Stomach smooth muscle (tissue), 2 donors: ENCODE results near the gene ZNF222.

Source experiments
- H3K27ac ChIP-seq: one replicate; pipeline ENCODE4 v1.7.0; 2013; ENCODE audit warnings: mild to moderate bottlenecking, low read length, inconsistent platforms
- H3K27me3 ChIP-seq, 2 donors: one replicate each; pipeline ENCODE4 v1.7.0; 2013; ENCODE audit warnings: low read length in 2 of 2; ENCODE audit not compliant: insufficient read depth in 2 of 2, control insufficient read depth in 1 of 2
- H3K36me3 ChIP-seq, 2 donors: one replicate each; pipeline ENCODE4 v1.7.0; 2013; ENCODE audit warnings: low read length in 2 of 2; ENCODE audit not compliant: control insufficient read depth in 2 of 2, insufficient read depth in 2 of 2
- H3K4me1 ChIP-seq: one replicate; pipeline ENCODE4 v1.7.0; 2013; ENCODE audit warnings: low read length; ENCODE audit not compliant: control insufficient read depth, insufficient read depth
- H3K4me3 ChIP-seq, 2 donors: one replicate each; pipeline ENCODE4 v1.7.0; 2013; ENCODE audit warnings: low read length in 2 of 2
- H3K9ac ChIP-seq, 2 donors: one replicate each; pipeline ENCODE4 v1.7.0; 2013; ENCODE audit warnings: low read length in 2 of 2, mild to moderate bottlenecking in 1 of 2
- H3K9me3 ChIP-seq, 2 donors: one replicate each; pipeline ENCODE4 v1.7.0; 2013; ENCODE audit warnings: low read length in 2 of 2; ENCODE audit not compliant: control insufficient read depth in 2 of 2
- donor health status: healthy.
- donor health status: Pancreatic carcinoma.

The ZNF222 gene

GRCh38 chr19:44005973-44006372 lies 19.2 kb upstream of the ZNF222 start:
- no peak overlapping the region for H3K9ac ChIP-seq
- peaks cover 14% of the 10 kb centered on the region for H3K4me1 ChIP-seq
- H3K27ac ChIP-seq, result no peak overlapping the region
- H3K36me3 ChIP-seq, result peaks cover 37 to 39% of the 10 kb centered on the region in 2 donors
- peaks cover 22 to 29% of the 10 kb centered on the region in 2 donors for H3K9me3 ChIP-seq
- no peaks in the 10 kb centered on the region for H3K27me3 ChIP-seq
- no peak overlapping the region for H3K4me3 ChIP-seq

GRCh38 chr19:44007473-44007872 lies 17.7 kb upstream of the ZNF222 start:
- H3K4me3 ChIP-seq, result no peak overlapping the region
- H3K27ac ChIP-seq, result no peak overlapping the region
- peaks cover 8% of the 10 kb centered on the region for H3K4me1 ChIP-seq
- H3K36me3 ChIP-seq, result peaks cover 49 to 50% of the 10 kb centered on the region in 2 donors
- H3K27me3 ChIP-seq, result no peaks in the 10 kb centered on the region
- no peak overlapping the region for H3K9ac ChIP-seq
- peaks cover 23 to 39% of the 10 kb centered on the region in 2 donors for H3K9me3 ChIP-seq

- no peak overlapping the region for H3K9ac ChIP-seq
- H3K4me3 ChIP-seq, result peak overlapping the region in 1 of 2 donors; percentile 17
- H3K36me3 ChIP-seq, result peaks cover 49 to 56% of the 10 kb centered on the region in 2 donors
- no peak overlapping the region for H3K27ac ChIP-seq
- no peaks in the 10 kb centered on the region for H3K4me1 ChIP-seq
- no peaks in the 10 kb centered on the region for H3K27me3 ChIP-seq
- H3K9me3 ChIP-seq, result peaks cover 23 to 43% of the 10 kb centered on the region in 2 donors
Measured at GRCh38 chr19:44010468-44010867, 14.7 kb upstream of the ZNF222 start.

- no peak overlapping the region for H3K4me3 ChIP-seq
- H3K4me1 ChIP-seq, result no peaks in the 10 kb centered on the region
- H3K27me3 ChIP-seq, result no peaks in the 10 kb centered on the region
- H3K27ac ChIP-seq, result no peak overlapping the region
- no peaks in the 10 kb centered on the region for H3K9me3 ChIP-seq
- no peaks in the 10 kb centered on the region for H3K36me3 ChIP-seq
- H3K9ac ChIP-seq, result no peak overlapping the region
Measured at GRCh38 chr19:44019498-44019897, 5.7 kb upstream of the ZNF222 start.

GRCh38 chr19:44021221-44021620 lies 4.0 kb upstream of the ZNF222 start:
- Histone ChIP-seq H3K4me3 (no peak overlapping the region), H3K9me3 (no peaks in the 10 kb centered on the region), H3K27ac (no peak overlapping the region), H3K9ac (no peak overlapping the region), H3K4me1 (peaks cover 6% of the 10 kb centered on the region), H3K36me3 (no peaks in the 10 kb centered on the region), H3K27me3 (no peaks in the 10 kb centered on the region)

- peaks cover 6% of the 10 kb centered on the region for H3K4me1 ChIP-seq
- peaks cover 2 to 12% of the 10 kb centered on the region in 2 donors for H3K9me3 ChIP-seq
- H3K4me3 ChIP-seq, result peak overlapping the region; percentile 88 to 95
- H3K36me3 ChIP-seq, result peaks cover 28 to 29% of the 10 kb centered on the region in 2 donors
- no peaks in the 10 kb centered on the region for H3K27me3 ChIP-seq
- peak overlapping the region; percentile 77 to 81 for H3K9ac ChIP-seq
- H3K27ac ChIP-seq, result no peak overlapping the region
Measured at GRCh38 chr19:44024900-44025216, 321 bp upstream of the ZNF222 start.

- peaks cover 42 to 44% of the 10 kb centered on the region in 2 donors for H3K36me3 ChIP-seq
- H3K9ac ChIP-seq, result no peak overlapping the region
- H3K4me1 ChIP-seq, result peaks cover 6% of the 10 kb centered on the region
Measured at GRCh38 chr19:44026622-44027021, 1.4 kb downstream of the ZNF222 start.

GRCh38 chr19:44032001-44032610 lies 6.9 kb downstream of the ZNF222 start:
- peak overlapping the region in 1 of 2 donors; percentile 41 for H3K4me3 ChIP-seq
- no peaks in the 10 kb centered on the region for H3K4me1 ChIP-seq
- no peak overlapping the region for H3K27ac ChIP-seq
- H3K27me3 ChIP-seq, result no peaks in the 10 kb centered on the region
- H3K36me3 ChIP-seq, result peaks cover 49 to 52% of the 10 kb centered on the region in 2 donors
- no peak overlapping the region for H3K9ac ChIP-seq
- H3K9me3 ChIP-seq, result peaks cover 53% of the 10 kb centered on the region in 2 donors

More at GRCh38 chr19:44026622-44027021, 1.4 kb downstream of the ZNF222 start:
- no peaks in the 10 kb centered on the region for H3K27me3 ChIP-seq
- no peak overlapping the region for H3K27ac ChIP-seq
- no peak overlapping the region for H3K4me3 ChIP-seq
- peaks cover 15 to 22% of the 10 kb centered on the region in 2 donors for H3K9me3 ChIP-seq

- Histone ChIP-seq H3K9ac (no peak overlapping the region), H3K27me3 (no peaks in the 10 kb centered on the region), H3K4me3 (no peak overlapping the region), H3K36me3 (no peaks in the 10 kb centered on the region), H3K27ac (no peak overlapping the region), H3K4me1 (no peaks in the 10 kb centered on the region), H3K9me3 (peaks cover 0 to 7% of the 10 kb centered on the region in 2 donors)
Measured at GRCh38 chr19:44042147-44042546, 17.0 kb downstream of the ZNF222 start.

GRCh38 chr19:44050740-44051649 lies 25.8 kb downstream of the ZNF222 start:
- peak overlapping the region in 1 of 2 donors; percentile 60 for H3K9ac ChIP-seq
- H3K4me1 ChIP-seq, result peaks cover 15% of the 10 kb centered on the region
- H3K27ac ChIP-seq, result peak overlapping the region; percentile 41
- peaks cover 2 to 4% of the 10 kb centered on the region in 2 donors for H3K27me3 ChIP-seq
- H3K36me3 ChIP-seq, result peaks cover 4 to 5% of the 10 kb centered on the region in 2 donors
- H3K9me3 ChIP-seq, result peaks cover 0 to 4% of the 10 kb centered on the region in 2 donors
- peak overlapping the region; percentile 82 to 94 for H3K4me3 ChIP-seq
